ENCODE data around the gene TMEM72.

DNA sequence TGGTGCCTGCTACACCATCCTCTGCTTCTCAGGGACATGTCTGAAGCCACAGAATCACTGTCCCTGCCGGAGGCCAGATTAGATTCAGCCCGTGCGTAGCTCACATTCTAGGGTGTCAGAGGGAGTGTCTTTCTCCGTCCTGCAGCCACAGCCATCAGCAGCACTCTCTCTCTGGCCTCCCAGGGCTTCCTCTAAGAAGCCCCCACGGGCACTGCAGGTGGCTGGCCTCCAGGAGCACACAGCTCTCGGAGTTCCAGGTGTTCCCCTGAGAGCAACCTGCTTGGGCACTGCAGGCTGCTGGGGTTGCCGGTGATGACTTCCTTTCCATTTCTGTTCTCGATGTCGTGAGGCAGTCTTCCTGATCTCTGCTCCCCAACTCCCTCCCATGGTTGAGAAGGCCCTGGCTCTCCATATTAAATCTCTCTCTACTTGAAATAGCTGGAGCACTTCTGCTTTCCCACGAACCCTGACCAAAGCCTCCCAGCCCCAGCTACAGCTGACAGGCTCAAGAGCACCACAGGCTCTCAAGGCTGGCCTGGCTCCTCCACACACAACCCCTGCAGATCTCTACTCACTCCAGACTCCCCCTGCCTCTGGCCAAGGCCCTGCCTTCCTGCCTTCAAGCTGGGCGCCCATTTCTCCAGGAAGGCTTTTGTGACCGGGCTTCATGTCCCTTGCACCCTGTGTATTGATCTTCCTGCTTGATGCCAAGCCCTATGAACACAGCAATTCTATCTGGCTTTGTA, 49.0 kb upstream of the TMEM72 start:
- TF ChIP-seq POLR2A (IDR thresholded peaks at IDR 0.05), result no peak
- TF ChIP-seq, protein P1, sequence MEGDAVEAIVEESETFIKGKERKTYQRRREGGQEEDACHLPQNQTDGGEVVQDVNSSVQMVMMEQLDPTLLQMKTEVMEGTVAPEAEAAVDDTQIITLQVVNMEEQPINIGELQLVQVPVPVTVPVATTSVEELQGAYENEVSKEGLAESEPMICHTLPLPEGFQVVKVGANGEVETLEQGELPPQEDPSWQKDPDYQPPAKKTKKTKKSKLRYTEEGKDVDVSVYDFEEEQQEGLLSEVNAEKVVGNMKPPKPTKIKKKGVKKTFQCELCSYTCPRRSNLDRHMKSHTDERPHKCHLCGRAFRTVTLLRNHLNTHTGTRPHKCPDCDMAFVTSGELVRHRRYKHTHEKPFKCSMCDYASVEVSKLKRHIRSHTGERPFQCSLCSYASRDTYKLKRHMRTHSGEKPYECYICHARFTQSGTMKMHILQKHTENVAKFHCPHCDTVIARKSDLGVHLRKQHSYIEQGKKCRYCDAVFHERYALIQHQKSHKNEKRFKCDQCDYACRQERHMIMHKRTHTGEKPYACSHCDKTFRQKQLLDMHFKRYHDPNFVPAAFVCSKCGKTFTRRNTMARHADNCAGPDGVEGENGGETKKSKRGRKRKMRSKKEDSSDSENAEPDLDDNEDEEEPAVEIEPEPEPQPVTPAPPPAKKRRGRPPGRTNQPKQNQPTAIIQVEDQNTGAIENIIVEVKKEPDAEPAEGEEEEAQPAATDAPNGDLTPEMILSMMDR (IDR thresholded peaks at IDR 0.05), result no peak

Measured in testis (tissue), 2 donors.